ENCODE data around the gene CACNA1G.

The CACNA1G gene

GRCh38 chr17:50584749-50585148 is 24.2 kb downstream of the CACNA1G start:
- Histone ChIP-seq H3K27ac (no peak overlapping the region), H3K4me1 (peaks cover 0 to 19% (median 10%) of the 10 kb centered on the region in 10 experiments; a peak in 13 of 20 replicates), H3K27me3 (no peaks in the 10 kb centered on the region), H3K4me2 (no peak overlapping the region), H3K4me3 (no peak overlapping the region), H3K36me3 (no peaks in the 10 kb centered on the region), H4K20me1 (no peaks in the 10 kb centered on the region; a peak in 3 of 22 replicates), H3K9me3 (replicated peaks in 1 of 11) (no peaks in the 10 kb centered on the region), H3K9ac (no peak overlapping the region)
- TF ChIP-seq Cebpa-rat (IDR thresholded peaks at IDR 0.05), result no peak

- Histone ChIP-seq H3K4me2 (no peak overlapping the region), H3K9ac (no peak overlapping the region), H3K9me3 (replicated peaks in 1 of 11) (no peaks in the 10 kb centered on the region), H3K4me1 (peaks cover 0 to 19% (median 10%) of the 10 kb centered on the region in 10 experiments; a peak in 13 of 20 replicates), H3K27me3 (no peaks in the 10 kb centered on the region), H3K36me3 (no peaks in the 10 kb centered on the region), H4K20me1 (no peaks in the 10 kb centered on the region; a peak in 3 of 22 replicates), H3K4me3 (no peak overlapping the region), H3K27ac (no peak overlapping the region)
- TF ChIP-seq Cebpa-rat (IDR thresholded peaks at IDR 0.05), result no peak
These were observed 24.8 kb downstream of the CACNA1G start for GRCh38 chr17:50585346-50585745.

GRCh38 chr17:50585891-50586290 is 25.4 kb downstream of the CACNA1G start:
- H3K27me3 ChIP-seq, result no peaks in the 10 kb centered on the region
- H3K9me3 ChIP-seq (replicated peaks in 1 of 11), result no peaks in the 10 kb centered on the region
- H3K4me2 ChIP-seq, result no peak overlapping the region
- no peaks in the 10 kb centered on the region for H3K36me3 ChIP-seq
- no peak for TF ChIP-seq Cebpa-rat (IDR thresholded peaks at IDR 0.05)
- H3K4me1 ChIP-seq, result peaks cover 0 to 19% (median 10%) of the 10 kb centered on the region in 10 experiments; a peak in 13 of 20 replicates
- H3K9ac ChIP-seq, result no peak overlapping the region
- no peak overlapping the region for H3K4me3 ChIP-seq
- H4K20me1 ChIP-seq, result no peaks in the 10 kb centered on the region; a peak in 3 of 22 replicates
- no peak overlapping the region for H3K27ac ChIP-seq

- no peaks in the 10 kb centered on the region for H3K27me3 ChIP-seq
These were observed 26.1 kb downstream of the CACNA1G start for GRCh38 chr17:50586421-50587247.

GRCh38 chr17:50587571-50587970 is 27.1 kb downstream of the CACNA1G start:
- no peaks in the 10 kb centered on the region; a peak in 2 of 22 replicates for H4K20me1 ChIP-seq
- H3K4me1 ChIP-seq, result peaks cover 0 to 22% (median 13%) of the 10 kb centered on the region in 10 experiments; a peak in 13 of 20 replicates
- no peak overlapping the region for H3K27ac ChIP-seq
- TF ChIP-seq Cebpa-rat (IDR thresholded peaks at IDR 0.05), result no peak
- no peaks in the 10 kb centered on the region for H3K9me3 ChIP-seq (replicated peaks in 1 of 11)
- no peaks in the 10 kb centered on the region for H3K27me3 ChIP-seq
- no peaks in the 10 kb centered on the region for H3K36me3 ChIP-seq
- no peak overlapping the region for H3K9ac ChIP-seq
- no peak overlapping the region for H3K4me3 ChIP-seq
- peak overlapping the region in 7 of 11 experiments; percentile 10 to 49 (median 41); a peak in 11 of 22 replicates for H3K4me2 ChIP-seq

More at GRCh38 chr17:50586421-50587247, 26.1 kb downstream of the CACNA1G start:
- H3K4me3 ChIP-seq, result no peak overlapping the region
- no peaks in the 10 kb centered on the region for H3K36me3 ChIP-seq
- no peak overlapping the region for H3K9ac ChIP-seq
- no peak for TF ChIP-seq Cebpa-rat (IDR thresholded peaks at IDR 0.05)
- peaks cover 0 to 19% (median 10%) of the 10 kb centered on the region in 10 experiments; a peak in 13 of 20 replicates for H3K4me1 ChIP-seq
- no peaks in the 10 kb centered on the region; a peak in 2 of 22 replicates for H4K20me1 ChIP-seq
- peak overlapping the region in 8 of 11 experiments; percentile 10 to 49 (median 40); a peak in 11 of 22 replicates for H3K4me2 ChIP-seq
- no peaks in the 10 kb centered on the region for H3K9me3 ChIP-seq (replicated peaks in 1 of 11)
- no peak overlapping the region for H3K27ac ChIP-seq

- Histone ChIP-seq H3K36me3 (no peaks in the 10 kb centered on the region), H3K27ac (no peak overlapping the region), H3K9me3 (replicated peaks in 1 of 11) (no peaks in the 10 kb centered on the region), H3K4me3 (no peak overlapping the region), H3K27me3 (no peaks in the 10 kb centered on the region), H4K20me1 (no peaks in the 10 kb centered on the region; a peak in 2 of 22 replicates), H3K9ac (no peak overlapping the region), H3K4me1 (peaks cover 0 to 22% (median 13%) of the 10 kb centered on the region in 10 experiments; a peak in 13 of 20 replicates), H3K4me2 (no peak overlapping the region)
- no peak for TF ChIP-seq Cebpa-rat (IDR thresholded peaks at IDR 0.05)
These were observed 28.0 kb downstream of the CACNA1G start for GRCh38 chr17:50588391-50589049.

- no peaks in the 10 kb centered on the region; a peak in 2 of 22 replicates for H4K20me1 ChIP-seq
- TF ChIP-seq Cebpa-rat (IDR thresholded peaks at IDR 0.05), result no peak
- no peaks in the 10 kb centered on the region for H3K27me3 ChIP-seq
- no peak overlapping the region for H3K4me3 ChIP-seq
- H3K36me3 ChIP-seq, result no peaks in the 10 kb centered on the region
- H3K9ac ChIP-seq, result no peak overlapping the region
- H3K4me2 ChIP-seq, result no peak overlapping the region
- peaks cover 2 to 23% (median 14%) of the 10 kb centered on the region in 10 experiments for H3K4me1 ChIP-seq
- no peaks in the 10 kb centered on the region for H3K9me3 ChIP-seq (replicated peaks in 1 of 11)
- no peak overlapping the region for H3K27ac ChIP-seq
These were observed 28.7 kb downstream of the CACNA1G start for GRCh38 chr17:50589095-50589705.

- H3K9ac ChIP-seq, result no peak overlapping the region
- peaks cover 11 to 33% (median 19%) of the 10 kb centered on the region in 10 experiments for H3K4me1 ChIP-seq
- no peaks in the 10 kb centered on the region; a peak in 2 of 22 replicates for H4K20me1 ChIP-seq
- H3K27ac ChIP-seq, result no peak overlapping the region
- H3K36me3 ChIP-seq, result no peaks in the 10 kb centered on the region
- no peaks in the 10 kb centered on the region for H3K27me3 ChIP-seq
- no peak overlapping the region for H3K4me2 ChIP-seq
- H3K4me3 ChIP-seq, result no peak overlapping the region
- no peaks in the 10 kb centered on the region for H3K9me3 ChIP-seq (replicated peaks in 1 of 11)
- TF ChIP-seq Cebpa-rat (IDR thresholded peaks at IDR 0.05), result no peak
These were observed 30.6 kb downstream of the CACNA1G start for GRCh38 chr17:50590946-50591737.

Measured in BLaER1 treated with 17β-estradiol and CSF1 and Interleukin-3, amounts not matched to agents 10 nM and 100 nM (cell line).